Spinal cord (tissue), 10 donors: Measurements from ENCODE around the gene SRRM3. TPM values are rescaled to one million over a fixed set of nuclear protein-coding genes. Genes with fewer than 3 reads are reported as not detected.
"Not testable (repeated sequence)": the region's sequence is repeated elsewhere in the genome, so short reads cannot be mapped to it uniquely, and the experiment has no call there.

Experiments used
- DNase-seq, 6 donors: peaks; one replicate each; pipeline versions ENCODE4 v3.0.0 to v3.0.0-alpha.2; 2013 to 2015; ENCODE audit warnings: low spot score in 6 of 6, low read depth in 4 of 6
- H3K27ac ChIP-seq: one replicate; pipeline ENCODE4 v1.5.1; 2013; ENCODE audit warnings: low read depth, low read length, control low read depth
- H3K27me3 ChIP-seq: one replicate; pipeline ENCODE4 v1.6.1; 2013; ENCODE audit warnings: low read length; ENCODE audit not compliant: control insufficient read depth, insufficient read depth
- H3K36me3 ChIP-seq: one replicate; pipeline ENCODE4 v1.6.1; 2013; ENCODE audit warnings: low read length; ENCODE audit not compliant: control insufficient read depth, insufficient read depth
- H3K4me1 ChIP-seq: one replicate; pipeline ENCODE4 v1.6.1; 2013; ENCODE audit warnings: low read length; ENCODE audit not compliant: control insufficient read depth, insufficient read depth
- H3K4me3 ChIP-seq: one replicate; pipeline ENCODE4 v1.5.1; 2013; ENCODE audit warnings: low read depth, low read length, control low read depth
- H3K9me3 ChIP-seq: one replicate; pipeline ENCODE4 v1.6.1; 2013; ENCODE audit warnings: low read length; ENCODE audit not compliant: control insufficient read depth, insufficient read depth
- WGBS: methylation state at CpG from one replicate; pipeline ENCODE4 v1.1.5; 2013; ENCODE audit warnings: missing lambda C conversion rate; ENCODE audit not compliant: insufficient coverage; 5-methylcytosine and 5-hydroxymethylcytosine counted together
- polyA plus RNA-seq, 2 donors: library from polyadenylated mRNA; unstranded; fragments of 120-200 nt; gene quantifications; one replicate each; pipeline ENCODE4 v1.2.1, GENCODE V29; 2013; ENCODE audit not compliant: insufficient read length in 2 of 2
- total RNA-seq, 2 donors: library from RNA; depleted of rRNA in 1 of 2; stranded (reverse); fragments of 120-200 nt in 1 of 2; fragments of >200 nt in 1 of 2; gene quantifications; one replicate each; pipeline versions ENCODE4 v1.2.3 to v1.2.4, GENCODE V29; 2013 to 2014
- donor health status: healthy.

Gene SRRM3
- total and polyA plus RNA-seq, 4 donors, result 7.2 to 80.0 (median 27.4) TPM

GRCh38 chr7:76224695-76225094, 23.0 kb downstream of the SRRM3 start:
- Histone ChIP-seq H3K4me3 (no peak overlapping the region), H3K4me1 (peaks cover 13% of the 10 kb centered on the region), H3K27me3 (no peaks in the 10 kb centered on the region), H3K27ac (no peak overlapping the region), H3K9me3 (no peaks in the 10 kb centered on the region), H3K36me3 (peaks cover 3% of the 10 kb centered on the region)
- 36% methylated on average over 9 of the region's 11 CpGs for WGBS
- no peak for DNase-seq

DNA sequence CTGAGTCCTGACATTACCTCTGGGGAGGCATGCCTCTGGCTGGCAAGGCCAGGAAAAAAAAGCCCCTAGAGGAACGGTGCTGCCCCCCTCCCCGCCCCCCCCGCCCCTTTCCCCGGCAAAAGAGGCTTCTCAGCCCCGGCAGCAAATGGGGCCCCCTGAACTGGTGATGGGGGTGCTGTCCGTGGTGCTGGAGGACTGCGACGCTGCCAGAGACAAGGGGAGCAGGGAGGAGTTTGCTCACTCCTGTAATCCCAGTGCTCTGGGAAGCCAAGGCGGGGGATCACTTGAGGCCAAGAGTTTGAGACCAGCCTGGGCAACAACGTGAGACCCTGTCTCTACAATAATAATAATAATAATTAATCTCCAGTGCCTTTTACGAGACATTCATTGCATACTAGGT, 23.7 kb downstream of the SRRM3 start:
- no peaks in the 10 kb centered on the region for H3K9me3 ChIP-seq
- H3K36me3 ChIP-seq, result peaks cover 4% of the 10 kb centered on the region
- H3K27ac ChIP-seq, result no peak overlapping the region
- H3K27me3 ChIP-seq, result no peaks in the 10 kb centered on the region
- 10% methylated on average over 4 of the region's 11 CpGs for WGBS
- peaks cover 7% of the 10 kb centered on the region for H3K4me1 ChIP-seq
- H3K4me3 ChIP-seq, result no peak overlapping the region
- DNase-seq, result peak in 1 of 6 donors; percentile 47

DNA sequence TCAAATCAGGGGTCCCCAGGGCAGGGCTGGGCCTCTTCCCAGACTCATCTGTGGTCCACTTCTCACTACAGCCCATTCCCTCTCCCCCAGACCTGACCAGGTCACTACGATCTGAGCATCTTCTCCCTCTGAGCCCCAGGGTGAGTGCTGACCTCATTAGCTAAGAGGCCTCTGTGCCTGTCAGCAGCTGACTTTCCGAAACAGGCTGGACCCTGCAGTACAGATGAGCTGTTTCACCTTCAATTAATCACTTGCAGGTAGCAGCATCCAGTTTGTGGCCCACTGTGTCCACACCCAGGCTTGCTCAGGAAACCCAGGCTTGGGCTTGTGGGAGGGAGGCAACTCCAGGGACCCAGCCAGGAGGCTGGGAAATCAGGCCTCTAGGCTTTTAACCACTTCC, 24.3 kb downstream of the SRRM3 start:
- Histone ChIP-seq H3K4me3 (no peak overlapping the region), H3K36me3 (peaks cover 4% of the 10 kb centered on the region), H3K27ac (no peak overlapping the region), H3K4me1 (peaks cover 1% of the 10 kb centered on the region), H3K27me3 (no peaks in the 10 kb centered on the region), H3K9me3 (no peaks in the 10 kb centered on the region)
- WGBS, result 67% methylated on average over 2 of the region's 2 CpGs
- no peak for DNase-seq

DNA sequence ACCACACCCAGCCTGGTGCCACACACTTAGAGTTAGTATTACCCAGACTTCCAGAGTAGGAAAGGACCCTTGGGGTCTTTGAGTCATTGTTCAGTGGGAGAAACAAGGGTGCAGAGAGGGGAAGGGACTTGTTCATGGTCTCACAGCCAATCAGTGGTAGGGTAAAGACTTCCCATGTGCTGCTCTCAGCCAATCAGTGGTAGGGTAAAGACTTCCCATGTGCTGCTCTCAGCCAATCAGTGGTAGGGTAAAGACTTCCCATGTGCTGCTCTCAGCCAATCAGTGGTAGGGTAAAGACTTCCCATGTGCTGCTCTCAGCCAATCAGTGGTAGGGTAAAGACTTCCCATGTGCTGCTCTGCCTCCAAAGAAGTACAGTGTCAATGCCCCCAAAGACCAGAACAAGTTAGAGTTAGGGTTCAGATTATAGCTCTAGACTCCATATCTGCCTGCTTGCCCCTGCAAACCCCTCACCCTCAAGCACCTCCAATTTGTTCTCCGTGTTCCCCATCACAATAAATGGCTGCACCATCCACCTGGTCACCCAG, 25.3 kb downstream of the SRRM3 start:
- H3K36me3 ChIP-seq, DNase-seq, H3K27ac ChIP-seq, H3K9me3 ChIP-seq, H3K27me3 ChIP-seq, H3K4me1 ChIP-seq, H3K4me3 ChIP-seq: not testable (repeated sequence)
- 82% methylated on average over 1 of the region's 1 CpG for WGBS

DNA sequence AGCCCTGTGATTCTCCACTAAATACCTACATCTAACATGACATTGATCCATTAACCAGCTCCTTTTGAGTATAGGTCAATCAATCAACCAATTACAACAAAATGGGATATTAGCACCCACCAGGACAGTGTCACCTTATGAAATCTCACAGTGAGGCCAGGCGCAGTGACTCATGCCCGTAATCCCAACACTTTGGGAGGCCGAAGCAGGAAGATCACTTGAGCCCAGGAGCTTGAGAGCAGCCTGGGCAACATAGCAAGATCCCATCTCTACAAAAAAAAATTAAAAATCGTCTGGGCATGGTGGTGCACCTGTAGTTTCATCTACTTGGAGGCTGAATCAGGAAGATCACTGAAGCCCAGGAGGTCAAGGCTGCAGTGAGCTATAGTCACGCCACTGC, 28.5 kb downstream of the SRRM3 start:
- 78% methylated on average over 5 of the region's 5 CpGs for WGBS
- Histone ChIP-seq H3K9me3 (no peaks in the 10 kb centered on the region), H3K27ac (no peak overlapping the region), H3K27me3 (no peaks in the 10 kb centered on the region), H3K36me3 (peaks cover 2% of the 10 kb centered on the region), H3K4me3 (no peak overlapping the region), H3K4me1 (peaks cover 18% of the 10 kb centered on the region)
- DNase-seq, result no peak

DNA sequence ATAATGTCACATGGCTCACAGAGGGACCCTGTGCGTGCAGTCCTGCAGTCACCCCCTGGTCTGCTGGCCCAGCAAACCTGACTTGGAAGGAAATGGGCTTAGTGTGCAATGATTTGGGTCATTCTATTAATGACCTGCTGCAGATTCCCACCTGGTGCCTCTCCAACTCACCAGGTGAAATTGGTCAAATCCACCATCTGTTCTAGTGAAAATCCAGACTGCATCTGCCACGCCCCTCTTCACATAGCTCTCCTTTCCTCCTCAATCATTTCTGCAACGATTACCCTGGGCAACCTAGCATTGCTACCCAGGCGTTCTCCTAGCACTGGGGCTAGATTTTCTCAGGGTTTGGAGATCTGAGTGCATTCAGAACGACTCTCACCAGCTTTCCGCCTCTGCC, 29.4 kb downstream of the SRRM3 start:
- peaks cover 2% of the 10 kb centered on the region for H3K36me3 ChIP-seq
- H3K4me3 ChIP-seq, result no peak overlapping the region
- peaks cover 18% of the 10 kb centered on the region for H3K4me1 ChIP-seq
- no peak overlapping the region for H3K27ac ChIP-seq
- H3K9me3 ChIP-seq, result no peaks in the 10 kb centered on the region
- 57% methylated on average over 5 of the region's 6 CpGs for WGBS
- no peak for DNase-seq
- H3K27me3 ChIP-seq, result no peaks in the 10 kb centered on the region

GRCh38 chr7:76231583-76231982, 29.9 kb downstream of the SRRM3 start:
- Histone ChIP-seq H3K4me3 (no peak overlapping the region), H3K36me3 (peaks cover 5% of the 10 kb centered on the region), H3K9me3 (no peaks in the 10 kb centered on the region), H3K4me1 (peaks cover 18% of the 10 kb centered on the region), H3K27me3 (no peaks in the 10 kb centered on the region), H3K27ac (no peak overlapping the region)
- no peak for DNase-seq
- WGBS, result 45% methylated on average over 7 of the region's 9 CpGs

- Histone ChIP-seq H3K9me3 (no peaks in the 10 kb centered on the region), H3K27ac (no peak overlapping the region), H3K36me3 (peaks cover 11% of the 10 kb centered on the region), H3K27me3 (no peaks in the 10 kb centered on the region), H3K4me3 (no peak overlapping the region), H3K4me1 (peaks cover 18% of the 10 kb centered on the region)
- no peak for DNase-seq
- 67% methylated on average over 7 of the region's 10 CpGs for WGBS
Observed at GRCh38 chr7:76232698-76233097, 31.0 kb downstream of the SRRM3 start.

- 100% methylated on average over 3 of the region's 5 CpGs for WGBS
- Histone ChIP-seq H3K27me3 (no peaks in the 10 kb centered on the region), H3K9me3 (no peaks in the 10 kb centered on the region), H3K4me1 (peaks cover 18% of the 10 kb centered on the region), H3K36me3 (peaks cover 11% of the 10 kb centered on the region), H3K27ac (no peak overlapping the region), H3K4me3 (no peak overlapping the region)
- DNase-seq, result peak in 2 of 6 donors; percentile 78 to 86
Observed at GRCh38 chr7:76233538-76234281, 32.0 kb downstream of the SRRM3 start.

DNA sequence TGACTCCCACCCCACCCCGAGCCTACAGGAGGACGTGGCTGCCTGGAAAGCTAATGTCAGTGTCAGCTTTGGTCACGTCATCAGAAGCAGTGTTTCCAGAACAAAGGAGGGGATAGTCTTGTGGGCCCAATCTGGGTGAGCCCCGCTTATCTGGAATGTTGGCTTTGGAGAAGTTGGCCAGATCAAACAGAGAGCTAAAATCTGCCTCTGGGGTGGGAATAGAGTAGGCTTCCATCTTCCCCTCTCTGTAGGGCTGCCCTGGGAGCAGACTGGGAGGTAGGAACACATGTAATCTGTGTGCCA, 32.5 kb downstream of the SRRM3 start:
- 43% methylated on average over 4 of the region's 4 CpGs for WGBS
- DNase-seq, result no peak
- Histone ChIP-seq H3K27me3 (no peaks in the 10 kb centered on the region), H3K27ac (no peak overlapping the region), H3K4me3 (no peak overlapping the region), H3K4me1 (peaks cover 18% of the 10 kb centered on the region), H3K36me3 (peaks cover 13% of the 10 kb centered on the region), H3K9me3 (no peaks in the 10 kb centered on the region)
